GM18507 (cell line): ENCODE measurements around the gene IPO13.

Source experiments
- DNase-seq: peaks from one replicate; pipeline ENCODE4 v3.0.0; 2011; ENCODE audit warnings: low read depth; ENCODE audit not compliant: insufficient read length; ENCODE audit errors: extremely low spot score
- FAIRE-seq: peaks from 2 replicates; lab custom pipeline; 2011; peaks lifted over from hg19 to GRCh38; lab: Jason Lieb, UNC

Gene IPO13

GRCh38 chr1:43947061-43947873 is 517 bp downstream of the IPO13 start:
- FAIRE-seq (no peak), DNase-seq (no peak)

GRCh38 chr1:43947874-43948437 is 1.2 kb downstream of the IPO13 start:
- FAIRE-seq = no peak
- no peak for DNase-seq

GRCh38 chr1:43949678-43950077 is 2.9 kb downstream of the IPO13 start:
- DNase-seq = no peak
- FAIRE-seq = no peak

GRCh38 chr1:43951021-43951985 is 4.6 kb downstream of the IPO13 start:
- no peak for DNase-seq
- no peak for FAIRE-seq

GRCh38 chr1:43952731-43953346 is 6.1 kb downstream of the IPO13 start:
- no peak for DNase-seq
- FAIRE-seq = no peak

- FAIRE-seq (no peak), DNase-seq (no peak)
Measured at GRCh38 chr1:43953361-43953760, 6.6 kb downstream of the IPO13 start.

- DNase-seq = no peak
- no peak for FAIRE-seq
Measured at GRCh38 chr1:43954036-43954435, 7.3 kb downstream of the IPO13 start.

- FAIRE-seq = no peak
- DNase-seq = no peak
Measured at GRCh38 chr1:43956234-43956633, 9.5 kb downstream of the IPO13 start.

- no peak for FAIRE-seq
- DNase-seq = no peak
Measured at GRCh38 chr1:43957407-43958040, 10.8 kb downstream of the IPO13 start.

- no peak for DNase-seq
- FAIRE-seq = no peak
Measured at GRCh38 chr1:43958351-43959255, 11.9 kb downstream of the IPO13 start.

- FAIRE-seq (no peak), DNase-seq (no peak)
Measured at GRCh38 chr1:43960798-43961197, 14.0 kb downstream of the IPO13 start.

GRCh38 chr1:43961692-43962091 is 14.9 kb downstream of the IPO13 start:
- DNase-seq (no peak), FAIRE-seq (no peak)

GRCh38 chr1:43962324-43962723 is 15.6 kb downstream of the IPO13 start:
- FAIRE-seq (no peak), DNase-seq (no peak)

- DNase-seq = no peak
- FAIRE-seq = no peak
Measured at GRCh38 chr1:43963006-43963405, 16.3 kb downstream of the IPO13 start.

- no peak for FAIRE-seq
- no peak for DNase-seq
Measured at GRCh38 chr1:43963890-43964289, 17.1 kb downstream of the IPO13 start.

- DNase-seq = no peak
Measured at GRCh38 chr1:43965316-43965715, 18.6 kb downstream of the IPO13 start.

GRCh38 chr1:43968348-43968948 is 21.7 kb downstream of the IPO13 start:
- DNase-seq = no peak
- FAIRE-seq = no peak

More at GRCh38 chr1:43965316-43965715, 18.6 kb downstream of the IPO13 start:
- no peak for FAIRE-seq

- FAIRE-seq (no peak), DNase-seq (no peak)
Measured at GRCh38 chr1:43969416-43969745, 22.6 kb downstream of the IPO13 start.
